ENCODE measurements around the gene PDGFC.

DNA sequence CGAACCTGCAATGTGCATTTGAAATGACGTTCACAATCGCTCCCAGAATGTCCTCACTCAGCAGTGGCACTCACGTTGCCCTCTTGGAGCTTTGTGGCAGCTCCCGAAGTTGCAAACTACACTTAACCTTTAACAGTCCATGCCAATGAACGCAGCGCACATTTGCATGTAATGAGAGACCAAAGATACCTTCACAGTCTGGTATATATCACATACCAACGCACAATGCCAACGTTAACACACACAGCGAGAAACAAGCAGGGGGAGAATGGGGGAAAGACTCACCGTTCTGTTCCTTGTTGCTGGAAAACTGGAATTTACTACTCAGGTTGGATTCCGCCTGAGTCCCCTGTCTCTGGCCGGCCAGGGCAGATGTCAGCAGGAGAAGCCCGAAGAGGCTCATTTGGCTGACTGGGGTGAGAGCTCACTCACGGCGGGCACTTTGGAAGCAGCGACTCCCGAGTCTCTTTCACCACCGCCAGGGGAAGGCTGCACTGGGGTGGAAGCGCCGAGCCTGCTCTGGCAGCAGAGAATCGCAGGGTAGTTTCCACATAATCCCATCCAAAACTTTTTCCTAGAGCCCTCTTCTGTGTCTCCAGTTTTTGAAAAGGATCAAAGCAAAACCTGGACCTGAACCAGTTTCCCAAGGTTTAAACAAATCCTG, 966 bp downstream of the PDGFC start:
- TF ChIP-seq EZH2 (optimal IDR thresholded peaks at IDR 0.05; ENCODE audit: low read depth, low read length): no peak
- TF ChIP-seq CTCF (IDR thresholded peaks at IDR 0.05; ENCODE audit: low read length): peak; percentile 43

Data from MM.1S (cell line).